AG09309 (cell line): ENCODE results near the gene ANO10.
"Not testable (repeated sequence)": the region's sequence is repeated elsewhere in the genome, so short reads cannot be mapped to it uniquely, and the experiment has no call there.

Source experiments
- DNase-seq: peaks from one replicate; pipeline ENCODE4 v3.0.0-alpha.2; 2010; ENCODE audit warnings: low read depth
- H3K4me3 ChIP-seq: 2 replicates; pipeline ENCODE4 v1.5.1; 2011; ENCODE audit warnings: mild to moderate bottlenecking, low read depth, low read length, moderate library complexity; ENCODE audit not compliant: control insufficient read depth
- TF ChIP-seq, protein P1 (sequence below): IDR thresholded peaks from 2 replicates; pipeline ENCODE4 v1.5.1; 2011; ENCODE audit warnings: mild to moderate bottlenecking, low read depth, low read length, inconsistent platforms; ENCODE audit not compliant: insufficient read depth, control insufficient read depth; ENCODE audit errors: missing control alignments

ANO10 gene

DNA sequence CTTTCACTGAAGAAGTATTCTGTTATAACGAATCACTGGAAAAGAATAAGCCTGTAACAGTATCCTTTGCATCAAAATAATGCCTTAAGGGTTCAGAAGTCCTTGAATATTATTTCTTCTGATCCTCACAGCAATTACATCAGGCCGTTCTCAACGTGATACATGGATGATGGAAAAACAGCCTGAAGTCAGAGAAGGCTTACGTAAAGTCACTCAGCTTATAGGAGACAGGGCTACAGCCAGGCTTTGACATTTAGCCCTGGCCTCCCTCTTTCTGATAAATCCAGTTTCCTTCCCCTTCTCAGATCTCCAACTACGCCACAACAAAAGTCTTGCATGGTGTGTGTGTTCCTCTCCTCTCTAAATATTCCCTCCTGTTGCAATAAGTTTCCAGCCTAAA, 131.9 kb downstream of the ANO10 start:
- TF ChIP-seq, protein P1, sequence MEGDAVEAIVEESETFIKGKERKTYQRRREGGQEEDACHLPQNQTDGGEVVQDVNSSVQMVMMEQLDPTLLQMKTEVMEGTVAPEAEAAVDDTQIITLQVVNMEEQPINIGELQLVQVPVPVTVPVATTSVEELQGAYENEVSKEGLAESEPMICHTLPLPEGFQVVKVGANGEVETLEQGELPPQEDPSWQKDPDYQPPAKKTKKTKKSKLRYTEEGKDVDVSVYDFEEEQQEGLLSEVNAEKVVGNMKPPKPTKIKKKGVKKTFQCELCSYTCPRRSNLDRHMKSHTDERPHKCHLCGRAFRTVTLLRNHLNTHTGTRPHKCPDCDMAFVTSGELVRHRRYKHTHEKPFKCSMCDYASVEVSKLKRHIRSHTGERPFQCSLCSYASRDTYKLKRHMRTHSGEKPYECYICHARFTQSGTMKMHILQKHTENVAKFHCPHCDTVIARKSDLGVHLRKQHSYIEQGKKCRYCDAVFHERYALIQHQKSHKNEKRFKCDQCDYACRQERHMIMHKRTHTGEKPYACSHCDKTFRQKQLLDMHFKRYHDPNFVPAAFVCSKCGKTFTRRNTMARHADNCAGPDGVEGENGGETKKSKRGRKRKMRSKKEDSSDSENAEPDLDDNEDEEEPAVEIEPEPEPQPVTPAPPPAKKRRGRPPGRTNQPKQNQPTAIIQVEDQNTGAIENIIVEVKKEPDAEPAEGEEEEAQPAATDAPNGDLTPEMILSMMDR: no peak
- no peak for DNase-seq
- no peak overlapping the region for H3K4me3 ChIP-seq

DNA sequence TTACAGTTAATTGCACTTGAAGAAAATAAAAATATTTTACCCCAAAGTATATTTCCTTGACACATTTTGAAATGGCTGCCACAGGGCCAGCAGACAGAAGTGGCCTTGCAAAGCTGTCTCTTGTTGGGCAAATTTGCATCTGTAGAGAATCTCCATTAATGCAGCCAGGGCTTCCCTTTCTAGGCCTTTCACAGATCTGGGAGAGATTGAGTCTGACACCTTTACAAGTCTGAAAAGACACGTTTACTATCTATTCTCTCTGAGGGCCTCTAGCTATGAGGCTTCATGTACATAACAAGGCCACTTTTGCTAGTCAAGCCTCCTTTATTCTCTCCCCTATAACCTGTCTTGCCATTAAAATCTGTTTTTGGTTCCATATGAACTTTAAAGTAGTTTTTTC, 135.9 kb downstream of the ANO10 start:
- TF ChIP-seq, protein P1: no peak
- no peak for DNase-seq
- no peak overlapping the region for H3K4me3 ChIP-seq

DNA sequence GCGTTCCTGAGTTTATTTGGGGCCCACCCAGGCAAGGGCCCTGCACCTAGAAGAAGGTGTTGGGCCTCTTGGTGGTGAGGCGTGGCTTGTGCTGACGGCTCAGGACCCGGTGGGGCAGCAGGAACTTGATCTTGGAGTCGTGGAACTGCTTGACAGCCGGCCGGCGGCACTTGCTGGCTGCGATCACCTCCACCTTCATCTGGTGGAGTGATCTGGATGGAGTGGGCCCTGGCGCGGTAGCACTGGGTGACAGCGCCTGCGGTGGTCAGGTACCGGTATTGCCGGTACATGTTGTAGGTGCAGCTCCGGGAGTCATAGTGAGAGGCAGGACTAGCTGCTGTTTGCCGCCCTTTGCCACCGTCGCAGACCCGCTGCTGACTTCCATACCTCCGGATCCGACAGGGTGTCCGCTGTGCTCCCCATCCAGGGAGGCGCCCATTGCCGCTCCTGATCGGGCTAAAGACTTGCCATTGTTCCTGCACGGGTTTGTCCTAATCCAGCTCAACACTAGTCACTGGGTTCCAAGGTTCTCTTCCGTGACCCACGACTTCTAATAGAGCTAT, 136.8 kb downstream of the ANO10 start:
- TF ChIP-seq, protein P1: no peak
- H3K4me3 ChIP-seq: no peak overlapping the region
- no peak for DNase-seq

DNA sequence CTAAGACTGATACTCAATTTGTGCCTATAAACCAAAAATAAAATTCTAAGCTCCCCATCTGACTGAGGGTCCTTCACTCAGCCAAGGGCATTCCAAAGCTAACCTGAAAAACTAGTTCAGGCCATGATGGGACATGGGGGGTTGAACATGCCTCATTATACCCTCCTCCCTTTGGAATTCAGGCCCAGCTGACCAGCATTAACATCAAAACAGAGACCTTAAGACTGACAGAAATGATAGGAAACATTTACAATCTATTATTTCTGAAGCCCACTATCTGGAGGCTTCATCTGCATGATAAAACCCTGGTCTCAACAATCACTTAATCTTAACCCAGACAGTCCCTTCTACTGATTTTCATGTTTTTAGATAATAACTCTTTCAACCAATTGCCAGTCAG, 140.4 kb downstream of the ANO10 start:
- TF ChIP-seq, protein P1: no peak
- no peak overlapping the region for H3K4me3 ChIP-seq

DNA sequence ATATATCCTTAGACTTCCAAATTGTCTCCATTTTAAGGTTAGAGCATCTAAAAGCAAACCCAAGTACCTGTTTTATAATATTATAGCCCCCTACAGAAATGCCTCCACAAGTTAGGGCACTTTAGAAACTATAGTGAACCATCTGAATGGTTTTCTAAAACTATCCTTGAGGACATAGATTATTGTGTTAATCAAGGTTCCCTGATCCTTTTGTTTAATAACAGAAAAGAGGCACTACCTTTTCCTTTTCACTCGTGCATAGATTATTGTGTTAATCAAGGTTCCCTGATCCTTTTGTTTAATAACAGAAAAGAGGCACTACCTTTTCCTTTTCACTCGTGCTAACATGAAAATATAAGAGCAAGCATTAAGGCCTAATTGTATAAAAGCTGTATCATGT, 143.0 kb downstream of the ANO10 start:
- not testable (repeated sequence) for H3K4me3 ChIP-seq, DNase-seq

More for the DNA sequence above, 140.4 kb downstream of the ANO10 start:
- no peak for DNase-seq

DNA sequence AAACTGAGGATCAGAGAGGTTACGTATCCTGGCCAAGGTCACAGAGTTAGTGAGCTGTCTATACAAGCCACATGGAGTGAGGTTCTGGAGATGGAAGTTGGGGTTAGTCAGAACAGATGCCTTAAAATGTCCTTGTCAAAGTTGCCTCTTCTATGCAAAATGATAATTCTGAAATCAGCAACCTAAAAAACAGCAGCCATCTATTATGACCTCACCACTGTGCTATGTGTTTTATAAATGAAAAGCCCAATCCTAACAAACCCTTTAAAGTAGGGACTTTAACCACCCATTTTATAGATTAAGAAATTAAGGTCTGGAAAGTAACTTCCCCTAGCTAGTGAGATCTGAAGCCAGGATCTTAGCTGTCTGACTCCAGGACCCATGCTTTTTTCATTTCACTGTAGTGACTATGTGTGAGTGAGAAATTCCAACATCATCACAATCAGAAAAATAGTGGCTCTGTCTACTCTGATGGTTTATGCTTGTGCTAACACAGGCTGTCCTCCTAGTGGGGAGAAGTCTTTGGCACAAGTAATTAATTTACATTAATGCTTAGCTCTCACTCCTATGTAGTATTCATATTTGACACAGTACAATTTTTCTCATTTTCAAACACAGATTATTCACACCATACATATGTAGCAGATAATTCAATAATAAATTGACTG, 143.6 kb downstream of the ANO10 start:
- no peak for DNase-seq
- TF ChIP-seq, protein P1: no peak
- no peak overlapping the region for H3K4me3 ChIP-seq

DNA sequence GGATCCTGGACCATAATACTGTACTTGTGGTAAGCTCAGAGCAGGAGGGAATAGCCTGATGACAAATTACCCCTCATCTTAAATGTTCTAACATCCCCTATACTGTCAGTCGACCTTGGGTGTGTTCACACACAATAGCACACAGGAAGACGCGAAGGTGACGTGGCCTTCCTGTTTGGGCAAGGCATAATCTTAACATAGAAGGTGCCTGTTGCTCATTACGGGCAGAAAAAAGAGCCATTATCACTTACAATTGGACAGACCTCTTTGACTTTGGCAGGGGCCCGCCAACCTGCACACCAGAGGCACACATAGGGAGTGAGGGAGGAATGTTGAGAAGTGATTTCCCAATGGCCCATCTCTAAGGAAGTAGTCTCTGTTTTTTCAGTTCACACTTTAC, 144.2 kb downstream of the ANO10 start:
- TF ChIP-seq, protein P1: no peak
- no peak for DNase-seq
- no peak overlapping the region for H3K4me3 ChIP-seq
